Activated naive CD8-positive, alpha-beta T cell treated with anti-CD3 and anti-CD28 coated beads, Interleukin-2, amount 50 U/mL, for 24 hours (primary cell): ENCODE data around the gene LSR.

Experiments used
- ATAC-seq: fragments of 150-1000 bp; cut with Tn5 transposase; one replicate; pipeline ENCODE4 v1.10.0; 2021
- DNase-seq: peaks from one replicate; pipeline ENCODE4 v3.0.0; 2021
- H3K27ac Mint-ChIP-seq: one replicate; pipeline ENCODE4 v1.8.0; 2021; ENCODE audit warnings: mild to moderate bottlenecking, mixed read lengths
- H3K27me3 Mint-ChIP-seq: one replicate; pipeline ENCODE4 v1.8.0; 2021; ENCODE audit warnings: mixed read lengths
- H3K36me3 Mint-ChIP-seq: one replicate; pipeline ENCODE4 v1.8.0; 2021; ENCODE audit warnings: low read depth, mixed read lengths
- H3K4me1 Mint-ChIP-seq: one replicate; pipeline ENCODE4 v1.8.0; 2021; ENCODE audit warnings: mixed read lengths
- H3K4me3 Mint-ChIP-seq: one replicate; pipeline ENCODE4 v1.8.0; 2021; ENCODE audit warnings: mild to moderate bottlenecking, moderate library complexity, mixed read lengths
- H3K9me3 Mint-ChIP-seq: one replicate; pipeline ENCODE4 v1.8.0; 2021; ENCODE audit warnings: mixed read lengths

LSR gene

DNA sequence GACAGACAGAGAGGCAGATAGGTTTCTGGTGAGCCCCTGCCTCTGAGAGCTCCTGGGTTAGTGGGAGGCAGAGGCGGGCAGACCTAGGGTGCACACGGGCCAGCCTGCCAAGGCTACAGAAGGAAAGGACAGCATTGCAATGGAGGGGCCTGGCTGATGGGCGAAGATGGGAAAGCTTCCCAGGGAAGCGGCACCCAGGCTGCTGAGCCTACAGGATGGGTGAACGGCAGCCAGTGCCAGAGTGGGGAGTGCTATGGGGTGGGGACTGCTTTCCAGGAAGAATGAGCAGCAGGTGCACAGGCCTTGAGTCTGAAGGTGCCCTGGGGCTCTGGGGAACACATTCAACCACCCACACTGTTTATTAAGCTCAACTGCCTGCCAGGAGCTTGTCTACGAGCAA, 42.5 kb downstream of the LSR start:
- Mint-ChIP-seq H3K36me3 (no peaks in the 10 kb centered on the region), H3K4me1 (no peaks in the 10 kb centered on the region), H3K4me3 (no peak overlapping the region), H3K27me3 (no peaks in the 10 kb centered on the region), H3K27ac (no peak overlapping the region), H3K9me3 (no peaks in the 10 kb centered on the region)
- ATAC-seq (no peak), DNase-seq (no peak)

DNA sequence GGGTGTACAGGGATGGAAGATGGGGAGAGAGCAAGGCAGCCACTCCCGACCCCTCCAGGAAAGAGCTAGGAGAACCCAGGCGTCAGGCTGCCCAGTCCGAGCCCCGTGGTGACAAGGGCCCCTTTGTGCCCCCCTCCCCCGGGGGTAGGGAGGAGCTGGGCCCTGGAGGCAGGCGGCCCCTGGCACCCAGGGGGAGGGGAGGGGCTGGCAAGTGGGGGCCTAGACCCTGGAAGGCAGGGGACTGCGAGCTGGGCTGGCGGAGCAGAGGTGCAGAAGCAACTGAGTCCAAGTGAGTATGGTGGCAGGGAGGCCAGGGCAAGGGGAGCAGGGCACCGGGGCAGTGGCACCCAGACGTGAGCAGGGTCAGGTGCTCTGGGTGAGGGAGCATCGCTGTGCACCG, 43.1 kb downstream of the LSR start, which contains the start of gene MAG:
TSS of gene MAG (plus strand) at position 246 of the 400 bp plus-strand sequence. CDS start 3,248 bp downstream, outside the sequence.
- no peaks in the 10 kb centered on the region for H3K4me1 Mint-ChIP-seq
- no peaks in the 10 kb centered on the region for H3K36me3 Mint-ChIP-seq
- H3K4me3 Mint-ChIP-seq, result no peak within 1 kb of the TSS
- H3K27me3 Mint-ChIP-seq, result no peaks in the 10 kb centered on the region
- DNase-seq (no peak), ATAC-seq (no peak)
- no peak within 1 kb of the TSS for H3K27ac Mint-ChIP-seq
- no peaks in the 10 kb centered on the region for H3K9me3 Mint-ChIP-seq

DNA sequence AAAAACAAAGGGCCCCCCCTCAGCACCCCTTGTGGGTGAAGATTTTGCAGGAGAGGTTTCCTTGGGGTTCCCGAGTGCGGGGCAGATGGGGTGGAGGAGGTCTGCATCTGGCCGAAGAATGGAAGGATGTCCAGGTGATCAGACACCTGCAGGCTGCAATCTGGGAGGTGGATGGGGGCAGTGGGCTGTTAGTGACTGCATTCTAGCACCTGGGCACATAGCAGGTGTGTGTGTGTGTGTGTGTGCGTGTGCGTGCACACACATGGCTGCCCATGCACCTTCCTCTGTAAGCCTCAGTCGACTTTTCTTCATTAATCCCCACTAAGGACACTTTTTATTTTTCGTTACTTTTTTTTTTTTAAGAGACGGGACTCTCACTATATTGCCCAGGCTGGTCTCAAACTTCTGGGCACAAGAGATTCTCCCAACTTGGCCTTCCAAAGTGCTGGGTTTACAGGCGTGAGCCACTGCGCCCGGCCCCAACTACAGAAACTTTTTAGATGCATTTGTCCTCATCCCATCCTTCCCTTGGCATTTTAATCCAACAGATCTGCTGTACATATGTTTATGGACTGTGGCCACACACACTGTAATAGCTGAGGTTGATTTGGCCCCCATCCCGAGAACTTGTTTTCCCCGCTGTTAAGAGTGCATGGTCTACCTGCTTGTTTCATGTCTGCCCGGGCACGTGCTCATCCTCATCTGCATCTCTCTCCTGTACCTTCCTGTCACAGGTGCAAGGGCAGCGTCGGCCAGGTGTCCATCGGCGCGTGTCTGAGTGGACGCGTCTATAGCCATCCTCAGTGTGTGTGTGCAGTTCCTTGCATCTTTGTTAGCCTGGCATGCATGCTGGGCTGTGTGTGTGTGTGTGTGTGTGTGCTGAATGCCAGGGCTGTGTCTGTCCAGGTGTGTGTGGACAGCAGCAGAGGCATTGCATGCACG, 43.9 kb downstream of the LSR start:
- DNase-seq (no peak), ATAC-seq (no peak)
- no peaks in the 10 kb centered on the region for H3K9me3 Mint-ChIP-seq
- H3K4me1 Mint-ChIP-seq, result no peaks in the 10 kb centered on the region
- no peak overlapping the region for H3K4me3 Mint-ChIP-seq
- no peak overlapping the region for H3K27ac Mint-ChIP-seq
- no peaks in the 10 kb centered on the region for H3K27me3 Mint-ChIP-seq
- H3K36me3 Mint-ChIP-seq, result no peaks in the 10 kb centered on the region

DNA sequence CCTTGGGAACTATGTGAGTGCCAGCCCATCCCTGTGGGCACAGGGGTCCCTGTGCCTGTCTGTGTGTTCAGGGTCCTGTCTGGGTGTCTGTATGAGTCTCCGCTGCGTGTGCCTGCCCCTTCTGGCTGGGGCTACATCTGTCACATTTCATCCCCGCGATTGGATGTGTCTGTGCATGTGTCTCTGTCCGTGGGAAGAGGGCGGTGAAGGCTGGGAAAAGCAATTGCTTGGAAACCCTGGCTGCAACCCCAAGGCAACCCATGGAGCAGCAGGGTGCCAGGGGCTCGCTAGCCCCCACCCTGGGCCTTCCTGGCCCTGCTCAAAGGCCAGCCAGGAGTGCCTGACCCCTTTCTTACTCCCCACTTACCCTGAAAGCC, 44.5 kb downstream of the LSR start:
- Mint-ChIP-seq H3K27ac (no peak overlapping the region), H3K4me3 (no peak overlapping the region), H3K4me1 (no peaks in the 10 kb centered on the region), H3K36me3 (no peaks in the 10 kb centered on the region), H3K9me3 (no peaks in the 10 kb centered on the region), H3K27me3 (no peaks in the 10 kb centered on the region)
- no peak for DNase-seq
- no peak for ATAC-seq

- Mint-ChIP-seq H3K27ac (no peak overlapping the region), H3K4me3 (no peak overlapping the region), H3K36me3 (no peaks in the 10 kb centered on the region), H3K9me3 (no peaks in the 10 kb centered on the region), H3K27me3 (no peaks in the 10 kb centered on the region), H3K4me1 (no peaks in the 10 kb centered on the region)
- DNase-seq (no peak), ATAC-seq (no peak)
Observed at GRCh38 chr19:35293808-35294207, 45.0 kb downstream of the LSR start.

- no peaks in the 10 kb centered on the region for H3K27me3 Mint-ChIP-seq
- H3K27ac Mint-ChIP-seq, result no peak overlapping the region
- no peak for ATAC-seq
- no peak overlapping the region for H3K4me3 Mint-ChIP-seq
- DNase-seq, result no peak
- no peaks in the 10 kb centered on the region for H3K4me1 Mint-ChIP-seq
- no peaks in the 10 kb centered on the region for H3K9me3 Mint-ChIP-seq
- no peaks in the 10 kb centered on the region for H3K36me3 Mint-ChIP-seq
Observed at GRCh38 chr19:35294328-35294727, 45.5 kb downstream of the LSR start.

DNA sequence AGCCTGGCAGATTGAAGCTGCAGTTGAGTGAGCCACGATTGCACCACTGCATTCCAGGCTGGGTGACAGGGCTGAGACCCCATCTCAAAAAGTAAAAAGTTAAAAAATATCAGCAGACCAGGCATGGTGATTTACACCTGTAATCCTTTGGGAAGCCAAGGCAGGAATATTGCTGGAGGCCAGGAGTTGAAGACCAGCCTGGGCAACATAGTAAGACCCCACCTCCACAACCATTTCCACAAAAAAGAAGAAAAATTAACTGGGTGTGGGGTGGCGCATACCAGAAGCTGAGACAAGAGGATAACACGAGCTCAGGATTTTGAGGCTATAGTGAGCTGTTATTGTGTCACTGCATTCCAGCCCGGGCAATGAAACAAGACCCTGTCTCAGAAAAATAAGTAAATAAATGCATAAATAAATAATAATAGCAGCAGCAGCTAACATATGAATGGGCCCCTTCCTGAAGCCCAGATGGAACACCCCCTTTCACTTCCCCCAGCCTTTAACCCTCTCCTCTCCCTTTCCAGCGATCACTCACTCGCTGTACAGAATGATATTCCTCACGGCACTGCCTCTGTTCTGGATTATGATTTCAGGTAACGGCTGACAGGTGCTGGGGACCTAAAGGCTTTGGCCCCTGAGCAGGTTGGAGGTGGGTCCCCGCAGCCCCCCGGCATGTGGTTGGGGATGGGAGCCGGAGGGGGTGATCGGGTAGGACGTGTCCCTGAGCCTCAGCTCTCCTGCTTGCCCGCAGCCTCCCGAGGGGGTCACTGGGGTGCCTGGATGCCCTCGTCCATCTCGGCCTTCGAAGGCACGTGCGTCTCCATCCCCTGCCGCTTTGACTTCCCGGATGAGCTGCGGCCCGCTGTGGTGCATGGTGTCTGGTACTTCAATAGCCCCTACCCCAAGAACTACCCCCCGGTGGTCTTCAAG, 46.3 kb downstream of the LSR start:
- ATAC-seq, result no peak
- Mint-ChIP-seq H3K4me3 (no peak overlapping the region), H3K4me1 (no peaks in the 10 kb centered on the region), H3K9me3 (no peaks in the 10 kb centered on the region), H3K36me3 (no peaks in the 10 kb centered on the region), H3K27me3 (no peaks in the 10 kb centered on the region), H3K27ac (no peak overlapping the region)
- no peak for DNase-seq

- H3K27ac Mint-ChIP-seq, result no peak overlapping the region
- ATAC-seq (peak; percentile 34), DNase-seq (peak; percentile 26)
- H3K9me3 Mint-ChIP-seq, result no peaks in the 10 kb centered on the region
- no peaks in the 10 kb centered on the region for H3K27me3 Mint-ChIP-seq
- no peaks in the 10 kb centered on the region for H3K36me3 Mint-ChIP-seq
- no peaks in the 10 kb centered on the region for H3K4me1 Mint-ChIP-seq
- no peak overlapping the region for H3K4me3 Mint-ChIP-seq
Observed at GRCh38 chr19:35295792-35296462, 47.1 kb downstream of the LSR start.

DNA sequence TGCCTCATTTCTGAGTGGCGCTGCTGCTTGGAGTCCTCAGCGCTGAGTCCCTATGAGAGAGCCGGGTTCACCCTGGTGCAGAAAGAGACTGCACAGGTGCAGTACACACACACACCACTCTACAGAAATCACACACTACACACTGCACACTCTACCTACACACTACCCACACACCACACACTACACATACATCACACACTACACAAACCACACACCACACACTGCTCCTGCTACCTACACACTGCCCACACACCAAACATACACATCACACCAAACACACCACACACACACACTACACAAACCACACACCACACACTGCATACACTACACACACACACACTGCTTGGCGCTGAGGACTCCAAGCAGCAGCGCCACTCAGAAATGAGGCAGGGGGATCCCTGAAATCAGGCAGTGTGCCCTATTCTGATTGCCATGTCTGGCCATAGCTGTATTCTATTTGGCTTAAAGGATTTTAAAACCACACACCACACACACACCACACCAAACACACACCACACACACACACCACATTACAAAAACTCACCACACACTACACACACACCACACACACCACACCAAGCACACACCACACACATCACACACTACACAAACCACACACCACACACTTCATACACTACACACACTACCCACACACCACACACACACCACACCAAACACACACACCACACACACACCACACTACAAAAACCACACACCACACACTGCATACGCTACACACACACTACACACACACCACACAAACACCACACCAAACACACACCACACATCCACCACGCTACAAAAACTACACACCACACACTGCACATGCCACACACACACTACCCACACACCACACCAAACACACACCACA, 48.1 kb downstream of the LSR start:
- H3K36me3 Mint-ChIP-seq, result no peaks in the 10 kb centered on the region
- no peaks in the 10 kb centered on the region for H3K9me3 Mint-ChIP-seq
- H3K4me1 Mint-ChIP-seq, result no peaks in the 10 kb centered on the region
- H3K27me3 Mint-ChIP-seq, result no peaks in the 10 kb centered on the region
- ATAC-seq, result peak; percentile 39
- no peak overlapping the region for H3K27ac Mint-ChIP-seq
- no peak for DNase-seq
- no peak overlapping the region for H3K4me3 Mint-ChIP-seq

GRCh38 chr19:35297515-35297848, 48.7 kb downstream of the LSR start:
- no peak for ATAC-seq
- H3K9me3 Mint-ChIP-seq, result no peaks in the 10 kb centered on the region
- H3K4me3 Mint-ChIP-seq, result no peak overlapping the region
- no peaks in the 10 kb centered on the region for H3K4me1 Mint-ChIP-seq
- DNase-seq, result no peak
- H3K36me3 Mint-ChIP-seq, result no peaks in the 10 kb centered on the region
- H3K27ac Mint-ChIP-seq, result no peak overlapping the region
- H3K27me3 Mint-ChIP-seq, result no peaks in the 10 kb centered on the region

GRCh38 chr19:35297922-35298321, 49.1 kb downstream of the LSR start:
- no peaks in the 10 kb centered on the region for H3K27me3 Mint-ChIP-seq
- no peak for ATAC-seq
- no peak for DNase-seq
- no peak overlapping the region for H3K4me3 Mint-ChIP-seq
- H3K27ac Mint-ChIP-seq, result no peak overlapping the region
- no peaks in the 10 kb centered on the region for H3K36me3 Mint-ChIP-seq
- H3K4me1 Mint-ChIP-seq, result no peaks in the 10 kb centered on the region
- no peaks in the 10 kb centered on the region for H3K9me3 Mint-ChIP-seq

GRCh38 chr19:35298561-35298972, 49.8 kb downstream of the LSR start:
- DNase-seq, result no peak
- ATAC-seq, result no peak
- Mint-ChIP-seq H3K4me1 (no peaks in the 10 kb centered on the region), H3K27ac (no peak overlapping the region), H3K36me3 (no peaks in the 10 kb centered on the region), H3K9me3 (no peaks in the 10 kb centered on the region), H3K27me3 (no peaks in the 10 kb centered on the region), H3K4me3 (no peak overlapping the region)

DNA sequence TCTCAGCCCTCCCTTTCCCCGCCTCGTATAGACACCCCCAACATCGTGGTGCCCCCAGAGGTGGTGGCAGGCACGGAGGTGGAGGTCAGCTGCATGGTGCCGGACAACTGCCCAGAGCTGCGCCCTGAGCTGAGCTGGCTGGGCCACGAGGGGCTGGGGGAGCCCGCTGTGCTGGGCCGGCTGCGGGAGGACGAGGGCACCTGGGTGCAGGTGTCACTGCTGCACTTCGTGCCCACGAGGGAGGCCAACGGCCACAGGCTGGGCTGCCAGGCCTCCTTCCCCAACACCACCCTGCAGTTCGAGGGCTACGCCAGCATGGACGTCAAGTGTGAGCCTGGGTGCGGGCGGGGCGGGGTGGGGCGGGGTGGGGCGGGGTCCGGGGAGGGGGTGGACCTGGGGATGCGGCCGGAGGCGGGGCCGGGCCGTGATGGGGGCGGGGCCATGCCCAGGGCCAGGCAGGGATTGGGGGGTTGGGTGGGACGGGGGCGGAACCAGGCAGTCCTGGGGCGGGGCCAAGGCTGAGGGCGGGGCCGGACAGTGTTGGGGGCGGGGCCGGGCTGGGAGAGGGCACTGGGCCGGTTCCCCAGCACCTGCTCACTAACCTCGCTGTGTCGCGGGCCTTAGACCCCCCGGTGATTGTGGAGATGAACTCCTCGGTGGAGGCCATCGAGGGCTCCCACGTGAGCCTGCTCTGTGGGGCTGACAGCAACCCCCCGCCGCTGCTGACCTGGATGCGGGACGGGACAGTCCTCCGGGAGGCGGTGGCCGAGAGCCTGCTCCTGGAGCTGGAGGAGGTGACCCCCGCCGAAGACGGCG, 50.9 kb downstream of the LSR start:
- Mint-ChIP-seq H3K4me3 (no peak overlapping the region), H3K9me3 (no peaks in the 10 kb centered on the region), H3K27me3 (no peaks in the 10 kb centered on the region), H3K27ac (no peak overlapping the region), H3K4me1 (no peaks in the 10 kb centered on the region), H3K36me3 (no peaks in the 10 kb centered on the region)
- DNase-seq (peak; percentile 20), ATAC-seq (no peak)
